NCI-H146 (cell line): ENCODE data around the gene PDE8B.
"Not testable (repeated sequence)": the region's sequence is repeated elsewhere in the genome, so short reads cannot be mapped to it uniquely, and the experiment has no call there.

Experiments
- DNase-seq: peaks from one replicate; lab custom pipeline; 2025; lab: John Stamatoyannopoulos, UW

PDE8B gene

GRCh38 chr5:77443670-77444069 lies 233.2 kb downstream of the PDE8B start:
- no peak for DNase-seq

DNA sequence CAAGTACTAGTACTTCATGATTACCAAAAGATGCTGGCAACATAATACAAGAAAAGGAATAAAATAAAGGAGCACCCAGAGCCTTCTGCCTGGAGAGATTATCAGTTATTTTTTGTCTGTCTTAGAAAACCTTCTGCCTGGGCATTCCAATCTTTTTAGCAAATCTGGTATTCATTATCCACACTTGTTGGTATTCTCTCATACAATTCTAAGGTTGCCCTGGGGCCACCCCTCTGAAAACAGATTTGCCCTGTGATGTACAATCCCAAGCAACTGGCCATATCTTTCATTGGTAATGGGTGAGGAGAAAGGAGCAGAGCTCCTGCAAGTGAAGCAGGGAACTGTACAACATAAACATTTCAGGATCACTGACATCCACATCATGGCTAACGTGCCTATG lies 233.9 kb downstream of the PDE8B start:
- no peak for DNase-seq

GRCh38 chr5:77448831-77449230 lies 238.4 kb downstream of the PDE8B start:
- DNase-seq, result no peak

DNA sequence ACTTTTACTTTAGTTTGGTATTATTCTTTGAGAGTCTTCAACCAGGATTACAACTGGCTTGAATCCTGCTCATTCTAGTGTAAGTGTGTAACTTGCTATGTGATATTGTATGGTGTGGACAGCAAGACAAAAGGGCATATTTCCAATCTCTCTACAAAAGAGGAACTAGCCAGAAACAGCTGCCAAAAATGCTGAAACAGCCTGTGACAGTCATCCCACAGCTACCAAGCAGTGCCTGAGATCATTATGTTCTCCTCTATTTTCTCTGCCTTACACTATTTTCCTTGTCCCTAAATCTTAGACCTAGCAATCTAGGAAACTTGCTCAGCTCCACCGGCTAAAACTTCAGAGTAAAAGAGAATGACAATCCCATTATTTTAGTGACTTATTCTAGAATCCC lies 238.8 kb downstream of the PDE8B start:
- no peak for DNase-seq

GRCh38 chr5:77449981-77450380 lies 239.5 kb downstream of the PDE8B start:
- DNase-seq, result no peak

DNA sequence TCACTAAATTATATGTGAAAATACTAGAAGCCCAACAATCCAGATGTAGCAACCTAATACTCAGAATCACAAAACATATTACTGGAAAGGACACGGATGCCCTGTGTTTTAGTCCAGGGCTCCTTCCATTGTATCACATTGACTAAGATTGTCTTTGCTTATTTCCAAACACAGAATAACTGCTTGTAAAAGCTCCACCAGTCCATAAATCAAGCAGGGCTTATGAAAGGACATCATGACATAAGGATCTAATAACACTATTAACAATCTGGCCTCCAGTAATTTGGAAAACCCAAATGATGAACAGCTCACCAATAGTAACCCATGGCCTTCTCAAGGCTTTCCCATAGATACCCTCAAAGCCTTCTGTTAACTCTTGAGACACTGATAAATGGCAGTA lies 241.9 kb downstream of the PDE8B start:
- DNase-seq, result no peak

DNA sequence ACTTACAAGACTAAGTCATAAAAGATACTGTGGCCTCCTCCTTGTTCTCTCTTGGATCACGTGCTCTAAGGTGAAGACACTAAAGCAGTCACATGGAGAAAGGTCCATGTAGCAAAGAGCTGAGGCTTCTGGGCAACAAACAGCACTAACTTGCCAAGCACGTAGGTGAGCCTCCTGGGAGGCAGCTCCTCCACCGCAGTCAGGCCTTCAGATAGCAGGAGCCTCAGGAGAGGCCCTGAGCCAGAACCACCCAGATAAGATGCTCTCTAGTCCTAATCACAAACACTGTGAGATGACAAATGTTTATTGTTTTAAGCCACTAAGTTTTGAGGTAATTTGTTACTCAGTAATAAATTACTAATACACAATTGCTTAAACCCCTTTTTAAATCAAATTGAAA lies 243.6 kb downstream of the PDE8B start:
- DNase-seq, result no peak

DNA sequence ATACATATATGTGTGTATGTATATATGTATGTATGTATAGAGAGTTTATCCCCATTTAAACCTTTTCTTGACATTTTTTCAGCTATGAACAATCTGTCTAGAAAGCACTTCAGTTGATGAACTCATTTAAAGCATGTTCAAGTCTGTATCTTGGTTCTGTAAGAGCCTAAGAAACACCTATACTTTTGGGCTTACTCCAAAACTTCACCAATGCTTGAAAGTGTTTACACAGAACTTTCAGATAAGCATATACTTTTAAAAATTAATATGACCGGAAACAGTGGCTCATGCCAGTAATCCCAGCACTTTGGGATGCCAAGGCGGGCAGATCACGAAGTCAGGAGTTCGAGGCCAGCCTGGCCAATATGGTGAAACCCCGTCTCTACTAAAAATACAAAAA lies 250.8 kb downstream of the PDE8B start:
- DNase-seq, result no peak

DNA sequence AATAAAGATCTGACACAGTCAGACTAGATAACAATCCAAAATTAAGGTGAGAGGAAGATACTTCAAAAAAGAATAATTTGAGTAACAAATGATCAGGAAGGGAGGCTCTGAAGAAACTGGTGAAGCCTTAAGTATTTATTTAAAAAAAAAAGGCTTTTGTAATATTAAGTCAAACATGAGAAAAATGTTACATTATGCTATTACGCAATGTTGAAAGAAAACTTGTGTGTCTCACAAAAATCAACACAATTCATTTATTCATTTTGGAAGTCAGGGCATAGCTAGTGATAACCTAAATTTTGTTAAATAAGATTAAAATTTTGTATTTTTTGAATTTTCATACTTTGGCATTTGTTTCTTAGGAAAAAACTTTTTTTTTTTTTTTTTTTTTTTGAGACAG lies 253.4 kb downstream of the PDE8B start:
- DNase-seq, result no peak

- DNase-seq, result not testable (repeated sequence)
These were observed 258.4 kb downstream of the PDE8B start for GRCh38 chr5:77468875-77469274.

DNA sequence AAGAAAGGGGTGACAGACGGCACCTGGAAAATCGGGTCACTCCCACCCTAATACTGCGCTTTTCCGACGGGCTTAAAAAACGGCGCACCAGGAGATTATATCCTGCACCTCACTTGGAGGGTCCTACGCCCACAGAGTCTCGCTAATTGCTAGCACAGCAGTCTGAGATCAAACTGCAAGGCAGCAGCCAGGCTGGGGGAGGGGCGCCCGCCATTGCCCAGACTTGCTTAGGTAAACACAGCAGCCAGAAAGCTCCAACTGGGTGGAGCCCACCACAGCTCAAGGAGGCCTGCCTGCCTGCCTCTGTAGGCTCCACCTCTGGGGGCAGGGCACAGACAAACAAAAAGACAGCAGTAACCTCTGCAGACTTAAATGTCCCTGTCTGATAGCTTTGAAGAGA lies 264.6 kb downstream of the PDE8B start:
- not testable (repeated sequence) for DNase-seq
